GM21381 (cell line): Measurements from ENCODE around the gene DCTN4.
"Not testable (repeated sequence)": the region's sequence is repeated elsewhere in the genome, so short reads cannot be mapped to it uniquely, and the experiment has no call there.

ENCODE experiments used
- ATAC-seq: cut with Tn5 transposase; IDR thresholded peaks from one replicate; pipeline ENCODE4 v1.9.1; 2021; ENCODE audit warnings: mild to moderate bottlenecking, moderate library complexity; ENCODE audit not compliant: unreplicated experiment

Gene DCTN4

GRCh38 chr5:150742455-150743141, 16.2 kb downstream of the DCTN4 start:
- not testable (repeated sequence) for ATAC-seq

- no peak for ATAC-seq
Observed at GRCh38 chr5:150740992-150741391, 17.8 kb downstream of the DCTN4 start.

GRCh38 chr5:150738862-150739261, 20.0 kb downstream of the DCTN4 start:
- no peak for ATAC-seq

GRCh38 chr5:150734579-150735384, 24.0 kb downstream of the DCTN4 start:
- ATAC-seq: peak; percentile 65

- ATAC-seq: no peak
Observed at GRCh38 chr5:150731669-150732242, 27.1 kb downstream of the DCTN4 start.

- ATAC-seq: no peak
Observed at GRCh38 chr5:150729859-150730258, 29.0 kb downstream of the DCTN4 start.

- no peak for ATAC-seq
Observed at GRCh38 chr5:150723845-150724244, 35.0 kb downstream of the DCTN4 start.

GRCh38 chr5:150710165-150710564, 48.7 kb downstream of the DCTN4 start:
- no peak for ATAC-seq

- ATAC-seq: no peak
Observed at GRCh38 chr5:150706776-150707390, 51.9 kb downstream of the DCTN4 start.

GRCh38 chr5:150703762-150704161, 55.1 kb downstream of the DCTN4 start:
- ATAC-seq: no peak

- peak; percentile 98 for ATAC-seq
Observed at GRCh38 chr5:150700594-150701377, 58.0 kb downstream of the DCTN4 start, which contains the start of gene RBM22. RBM22 (minus strand) TSS chr5:150701062; CDS start chr5:150700985, 77 bp downstream.

GRCh38 chr5:150700246-150700593, 58.6 kb downstream of the DCTN4 start:
- ATAC-seq: no peak

- ATAC-seq: no peak
Observed at GRCh38 chr5:150694612-150695011, 64.2 kb downstream of the DCTN4 start.

- no peak for ATAC-seq
Observed at GRCh38 chr5:150692276-150692675, 66.5 kb downstream of the DCTN4 start.

- ATAC-seq: no peak
Observed at GRCh38 chr5:150690760-150691159, 68.1 kb downstream of the DCTN4 start.

GRCh38 chr5:150689120-150689519, 69.7 kb downstream of the DCTN4 start:
- no peak for ATAC-seq

- no peak for ATAC-seq
Observed at GRCh38 chr5:150676578-150676977, 82.2 kb downstream of the DCTN4 start.

GRCh38 chr5:150675069-150675468, 83.7 kb downstream of the DCTN4 start:
- no peak for ATAC-seq

GRCh38 chr5:150674341-150674821, 84.4 kb downstream of the DCTN4 start:
- ATAC-seq: no peak

- ATAC-seq: no peak
Observed at GRCh38 chr5:150672884-150673275, 85.9 kb downstream of the DCTN4 start.
